ENCODE measurements around the gene MCM6. TPM values are rescaled to one million over a fixed set of nuclear protein-coding genes. Genes with fewer than 3 reads are reported as not detected.
"Not testable (repeated sequence)": the region's sequence is repeated elsewhere in the genome, so short reads cannot be mapped to it uniquely, and the experiment has no call there.

Gene MCM6
- 5.5 and 7.0 TPM in 2 replicates for total RNA-seq
- polyA plus RNA-seq (2012) = 6.4 TPM

DNA sequence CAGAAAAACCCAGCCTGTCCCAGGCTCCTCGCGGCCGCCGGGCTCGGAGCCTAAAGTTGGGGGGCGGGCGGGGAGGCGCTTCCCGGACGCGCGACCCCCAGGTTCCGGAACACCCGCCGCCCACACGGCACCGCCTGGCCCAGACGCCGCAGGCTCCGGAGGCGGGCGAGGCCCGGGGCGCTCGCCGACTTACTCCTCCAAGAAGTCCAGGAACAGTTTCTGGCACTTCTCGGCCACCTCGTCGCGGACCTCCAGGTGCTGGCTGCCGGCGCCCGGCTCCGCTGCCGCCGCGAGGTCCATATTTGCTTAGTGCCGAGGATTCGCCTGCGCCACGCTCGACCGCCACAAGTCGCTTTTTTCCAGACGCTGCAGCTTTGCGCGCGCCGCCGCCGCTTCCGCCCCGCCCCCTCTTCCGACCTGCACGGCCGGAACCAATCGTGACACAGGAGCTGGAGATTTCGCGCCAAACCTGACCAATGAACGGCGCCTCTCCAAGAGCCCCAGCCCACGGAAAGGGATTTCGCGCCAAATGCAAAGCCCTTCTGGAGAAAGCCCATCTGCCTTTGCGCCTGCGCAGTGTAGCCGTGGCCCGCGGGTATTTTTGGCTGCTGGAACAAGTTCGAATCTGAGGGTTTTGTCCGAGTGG is at the start of gene MCM6:
MCM6 (minus strand) TSS at position 378 of the 646 bp plus-strand sequence; CDS start at position 300, 78 bp downstream.
- DNase-seq (ENCODE audit: low read depth) = peak; percentile 99

DNA sequence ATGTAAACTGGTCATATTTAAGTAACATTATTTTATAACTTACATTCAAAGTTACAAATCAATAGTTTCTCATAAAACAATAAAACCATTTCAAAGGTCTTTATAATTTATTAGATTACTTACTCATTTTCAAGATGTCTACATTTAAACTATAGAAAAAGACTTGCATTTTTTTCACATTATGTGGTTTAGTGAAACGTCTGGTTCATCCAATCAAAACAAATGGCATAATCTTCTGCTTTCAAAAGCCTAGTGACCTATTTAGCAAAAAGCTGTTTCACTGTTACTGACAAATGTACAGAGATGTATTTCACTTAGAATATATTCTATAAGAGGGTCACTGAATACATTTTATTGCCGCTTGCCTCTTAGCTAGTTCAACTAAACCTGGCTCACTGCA is 49.3 kb upstream of the MCM6 start:
- no peak for DNase-seq (ENCODE audit: low read depth)

DNA sequence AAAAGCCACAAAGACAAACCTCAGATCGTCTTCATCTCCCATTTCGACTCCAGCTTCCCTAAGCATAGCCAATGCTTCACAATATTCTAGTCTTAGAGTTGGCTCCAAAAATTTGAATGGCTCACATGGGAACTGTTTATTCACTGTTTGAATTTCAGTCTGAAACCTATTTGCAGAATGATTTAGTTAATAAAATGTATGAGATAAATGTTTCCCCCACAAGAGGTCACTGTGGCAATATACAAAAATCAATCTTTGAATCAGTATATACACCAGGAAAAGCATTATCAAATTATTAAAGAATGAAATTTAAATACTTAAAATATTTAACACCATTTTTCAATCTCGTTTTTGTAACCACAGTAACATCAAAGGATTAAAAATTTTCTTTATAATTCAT is 40.0 kb upstream of the MCM6 start:
- peak; percentile 51 for DNase-seq (ENCODE audit: low read depth)

DNA sequence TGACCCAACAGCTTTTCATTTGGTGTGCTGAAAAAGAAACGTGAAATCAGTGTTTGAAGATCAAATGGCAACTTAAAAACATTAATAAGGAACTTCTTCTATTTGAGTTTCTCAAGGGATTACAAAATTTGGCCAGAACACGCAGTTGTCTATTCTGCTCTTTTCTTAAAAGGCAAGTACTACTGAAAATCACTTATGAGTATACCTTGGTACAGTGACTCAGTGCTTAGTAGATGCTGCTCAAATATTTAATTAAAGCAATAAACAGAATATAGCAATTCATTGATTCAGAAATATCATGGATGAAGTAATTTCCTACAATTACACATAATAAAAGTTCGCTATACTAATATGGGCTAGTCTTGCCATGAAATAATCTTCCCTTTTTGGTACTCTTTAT is 38.2 kb upstream of the MCM6 start:
- no peak for DNase-seq (ENCODE audit: low read depth)

DNA sequence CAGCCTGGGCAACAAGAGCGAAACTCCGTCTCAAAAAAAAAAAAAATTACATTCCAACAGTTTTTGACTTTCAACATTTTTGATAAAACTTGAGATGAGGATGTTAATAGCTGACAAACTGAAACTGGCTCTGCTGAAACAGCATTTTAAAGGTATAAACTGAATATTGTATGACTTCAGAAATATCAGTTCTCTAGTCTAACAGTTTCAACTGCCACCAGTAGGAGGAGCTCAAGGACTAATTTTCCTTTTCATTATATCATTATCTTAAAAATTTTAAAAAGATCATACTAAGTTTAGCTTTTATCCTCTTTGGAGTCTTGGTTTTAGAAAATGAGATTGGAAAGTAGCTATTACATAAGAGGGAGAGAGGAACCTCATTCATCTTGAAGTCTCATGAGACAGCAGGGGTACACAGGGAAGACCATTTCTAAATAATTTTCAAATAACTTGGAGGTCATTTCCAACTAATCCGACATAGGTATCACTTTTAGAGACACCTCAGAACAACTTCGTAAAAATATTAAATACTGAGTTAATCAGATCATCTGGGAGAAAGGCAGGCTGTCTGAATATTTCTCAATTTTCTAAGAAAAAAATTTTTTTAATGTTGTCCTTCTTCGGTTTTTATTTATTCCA is 37.6 kb upstream of the MCM6 start:
- peak; percentile 66 for DNase-seq (ENCODE audit: low read depth)

DNA sequence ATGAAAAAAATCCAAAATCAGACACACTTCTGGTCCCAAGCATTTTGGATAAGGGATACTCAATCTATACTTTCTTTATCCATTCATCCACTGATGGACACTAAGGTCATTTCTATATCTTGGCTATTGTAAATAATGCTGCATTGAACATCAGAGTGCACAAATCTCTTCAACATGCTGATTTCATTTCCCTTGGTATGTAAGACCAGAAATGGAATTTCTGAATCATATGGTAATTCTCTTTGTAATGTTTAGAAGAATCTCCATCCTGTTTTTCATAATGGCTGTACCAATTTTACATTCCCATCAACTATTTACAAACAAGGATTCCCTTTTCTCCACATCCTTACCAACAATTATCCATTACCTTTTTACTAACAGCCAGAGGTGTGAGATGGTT is 33.7 kb upstream of the MCM6 start:
- DNase-seq (ENCODE audit: low read depth) = no peak

DNA sequence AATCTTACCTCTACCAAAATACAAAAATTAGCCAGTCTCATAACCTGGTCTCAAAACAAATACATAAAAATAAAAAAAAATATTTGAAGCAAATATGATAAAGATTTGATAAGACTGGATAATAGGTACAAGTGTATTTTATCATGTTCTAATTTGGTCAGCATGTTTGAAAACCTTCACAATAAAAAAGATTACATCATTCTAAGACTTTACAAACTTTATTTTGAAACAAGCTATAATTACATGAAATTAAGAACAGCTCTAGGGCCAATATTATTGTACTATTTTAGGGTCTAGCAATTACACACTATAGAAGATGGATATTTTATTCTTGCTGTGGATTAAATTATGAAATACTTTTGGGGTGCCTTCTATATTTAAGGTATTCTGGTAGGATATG is 29.4 kb upstream of the MCM6 start:
- DNase-seq (ENCODE audit: low read depth) = no peak

DNA sequence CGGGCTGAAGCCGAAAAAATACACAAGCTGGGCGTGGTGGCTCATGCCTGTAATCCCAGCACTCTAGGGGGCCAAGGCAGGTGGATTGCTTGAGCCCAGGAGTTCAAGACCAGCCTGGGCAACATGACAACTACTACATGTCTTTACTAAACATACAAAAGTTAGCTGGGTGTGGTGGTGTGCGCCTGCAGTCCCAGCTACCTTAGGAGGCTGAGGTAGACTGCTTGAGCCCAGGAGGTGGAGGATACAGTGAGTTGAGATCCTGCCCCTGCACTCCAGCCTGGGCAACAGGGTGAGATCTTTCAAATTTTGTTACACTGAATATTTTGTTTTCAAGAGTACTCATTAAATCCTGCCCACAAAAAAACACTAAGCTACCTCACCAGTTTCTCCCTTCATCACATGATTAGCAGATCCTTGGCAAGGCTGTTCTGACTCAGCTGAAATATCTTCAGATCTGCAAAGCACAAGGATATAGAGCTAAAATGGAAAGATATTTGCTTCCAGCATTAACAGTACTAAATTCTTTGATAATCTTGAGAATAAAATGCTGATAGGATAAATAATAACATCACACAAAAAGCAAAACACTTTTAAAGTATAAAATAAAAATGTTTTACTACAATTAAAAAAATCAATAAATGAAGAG is 28.2 kb upstream of the MCM6 start:
- DNase-seq (ENCODE audit: low read depth) = peak; percentile 34

DNA sequence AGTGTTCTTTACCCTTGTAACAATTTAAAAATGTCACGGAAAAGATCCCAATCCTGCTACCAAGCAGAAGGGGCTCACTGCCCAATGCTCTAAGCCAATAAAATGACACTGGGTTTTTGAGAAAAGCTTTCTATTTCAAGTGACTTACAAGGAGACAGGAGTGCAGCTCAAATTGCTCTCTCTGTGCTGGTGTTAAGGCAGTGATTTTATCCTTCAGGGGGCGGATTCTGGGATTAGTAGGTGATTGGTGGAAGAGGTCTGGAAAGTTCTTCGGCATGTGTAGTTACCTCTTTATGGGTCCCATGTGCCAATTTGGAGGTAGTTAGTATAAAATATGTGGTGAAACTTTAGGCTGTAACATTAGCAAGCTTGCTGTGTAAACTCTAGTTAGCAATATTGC is 27.4 kb upstream of the MCM6 start:
- DNase-seq (ENCODE audit: low read depth) = no peak

DNA sequence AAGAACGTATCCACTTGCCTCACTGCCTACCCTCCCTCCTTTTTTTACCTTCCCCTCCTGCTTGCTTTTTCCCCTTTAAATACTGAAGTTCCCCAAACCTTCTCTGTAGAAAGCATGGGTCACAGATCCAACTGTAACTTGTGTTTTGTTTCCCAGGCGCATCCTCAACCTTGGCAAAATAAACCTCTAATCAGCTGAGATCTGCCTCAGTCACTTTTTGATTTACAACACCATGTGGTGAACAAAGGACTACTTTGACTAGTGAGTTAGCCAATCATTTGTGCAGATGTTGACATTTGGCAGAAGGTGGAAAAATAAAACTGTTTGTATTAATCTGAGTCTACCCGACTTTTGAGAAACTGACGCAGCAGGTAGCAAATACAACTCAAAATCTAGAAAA is 23.3 kb upstream of the MCM6 start:
- no peak for DNase-seq (ENCODE audit: low read depth)

DNA sequence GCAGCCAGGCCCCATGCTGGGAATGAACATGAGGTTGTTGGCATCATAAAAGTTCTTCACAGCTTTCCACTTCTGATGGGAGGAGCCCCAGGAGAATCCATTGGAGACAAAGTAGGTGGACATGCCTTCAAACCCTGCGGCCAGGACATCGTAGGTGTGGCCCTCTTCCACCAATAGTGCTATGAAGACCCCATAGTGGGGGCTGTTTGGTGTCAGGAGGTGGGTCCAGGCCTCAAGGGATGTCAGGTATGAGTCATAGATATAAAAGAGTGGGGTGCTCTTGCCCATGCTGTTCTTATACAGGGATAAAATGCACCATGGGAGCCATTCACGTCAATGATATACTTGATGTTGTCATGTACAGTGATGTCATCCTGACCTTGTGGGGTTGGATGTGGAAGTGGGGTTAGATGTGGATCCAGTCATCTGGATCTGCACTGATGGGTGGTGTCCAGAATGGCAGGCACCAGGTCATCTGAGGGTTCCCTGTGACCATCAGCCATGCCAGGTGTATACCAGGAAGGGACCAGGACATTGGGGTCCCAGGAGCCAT is 22.1 kb upstream of the MCM6 start:
- DNase-seq (ENCODE audit: low read depth) = no peak

DNA sequence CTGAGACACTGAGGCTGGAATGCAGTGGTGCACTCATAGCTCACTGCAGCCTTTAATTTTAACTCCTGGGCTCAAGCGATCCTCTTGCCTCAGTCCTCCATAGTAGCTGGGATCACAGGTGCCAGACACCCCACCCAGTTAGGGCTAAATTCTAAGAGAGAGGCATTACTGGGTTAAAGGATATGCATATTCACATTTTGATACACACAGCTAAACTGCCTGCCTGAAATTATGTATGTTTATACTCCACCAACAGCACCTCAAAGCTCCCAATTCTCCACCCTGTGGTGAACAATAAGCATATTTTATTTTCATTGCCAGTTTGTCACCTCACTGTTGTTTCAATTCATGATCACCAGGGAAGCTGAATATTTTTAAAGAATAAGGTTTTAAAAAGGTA is 18.7 kb upstream of the MCM6 start:
- no peak for DNase-seq (ENCODE audit: low read depth)

DNA sequence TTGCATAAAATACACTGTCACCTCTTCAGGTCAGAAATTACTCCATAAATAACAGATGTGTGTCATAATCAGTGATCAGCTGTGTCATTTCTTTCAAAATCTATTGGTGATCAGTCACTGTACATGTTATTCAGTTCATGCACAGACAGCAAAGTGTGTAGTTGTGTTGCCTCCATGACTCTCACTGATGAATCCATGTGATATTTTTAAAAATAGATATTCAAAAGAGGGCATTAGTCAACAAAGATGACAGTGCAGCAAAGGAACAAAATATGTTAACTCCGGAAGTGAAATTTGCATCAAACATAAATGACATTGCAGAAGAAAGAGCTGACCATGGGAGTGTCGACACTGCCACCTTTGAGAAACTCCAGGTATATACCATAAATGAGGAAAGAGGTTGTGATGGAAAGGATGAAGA is 17.1 kb upstream of the MCM6 start:
- no peak for DNase-seq (ENCODE audit: low read depth)

DNA sequence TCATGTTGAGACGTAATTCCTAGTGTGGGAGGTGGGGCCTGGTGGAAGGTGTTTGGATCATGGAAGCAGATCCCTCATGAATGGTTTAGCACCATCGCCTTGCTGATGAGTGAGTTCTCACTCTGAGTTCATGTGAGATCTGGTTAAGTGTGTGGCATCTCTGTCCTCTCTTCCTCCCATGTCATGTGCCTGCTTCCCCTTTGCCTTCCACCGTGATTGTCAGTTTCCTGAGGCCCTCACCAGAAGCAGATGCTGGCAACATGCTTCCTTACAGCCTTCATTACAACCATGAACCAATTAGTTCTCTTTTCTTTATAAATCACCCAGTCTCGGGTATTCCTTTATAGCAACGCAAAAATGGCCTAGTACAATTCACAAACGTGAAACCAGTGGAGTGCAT is 14.6 kb upstream of the MCM6 start:
- DNase-seq (ENCODE audit: low read depth) = no peak

DNA sequence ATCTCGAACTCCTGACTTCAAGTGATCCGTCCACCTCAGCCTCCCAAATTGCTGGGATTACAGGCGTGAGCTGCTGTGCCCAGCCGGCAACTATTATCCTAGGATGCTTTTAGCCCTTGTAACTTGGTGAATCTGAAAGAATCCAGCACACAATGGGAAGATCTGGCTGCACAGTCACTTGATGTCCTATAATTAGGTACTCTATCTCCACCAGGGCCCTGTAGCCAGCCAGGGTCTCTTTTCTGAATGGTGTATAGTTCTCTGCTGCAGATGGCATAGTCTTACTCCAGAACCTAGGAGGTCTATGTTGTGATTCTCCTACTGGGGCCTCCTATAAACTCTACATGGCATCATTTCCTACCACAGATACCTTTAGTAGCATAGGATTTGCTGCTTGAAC is 13.9 kb upstream of the MCM6 start:
- DNase-seq (ENCODE audit: low read depth) = no peak

DNA sequence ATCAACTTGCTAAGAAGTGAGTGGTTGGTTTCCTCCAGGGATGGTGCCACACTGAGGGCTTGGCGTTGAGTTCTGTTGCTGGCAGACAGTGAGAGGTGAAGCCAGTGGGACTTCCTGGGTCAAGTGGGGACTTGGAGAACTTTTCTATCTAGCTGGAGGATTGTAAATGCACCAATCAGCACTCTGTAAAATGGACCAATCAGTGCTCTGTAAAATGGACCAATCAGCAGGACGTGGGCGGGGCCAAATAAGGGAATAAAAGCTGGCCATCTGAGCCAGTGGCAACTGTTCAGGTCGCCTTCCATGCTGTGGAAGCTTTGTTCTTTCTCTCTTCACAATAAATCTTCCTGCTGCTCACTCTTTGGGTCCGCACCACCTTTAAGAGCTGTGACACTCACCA is 12.3 kb upstream of the MCM6 start:
- DNase-seq (ENCODE audit: low read depth) = not testable (repeated sequence)

DNA sequence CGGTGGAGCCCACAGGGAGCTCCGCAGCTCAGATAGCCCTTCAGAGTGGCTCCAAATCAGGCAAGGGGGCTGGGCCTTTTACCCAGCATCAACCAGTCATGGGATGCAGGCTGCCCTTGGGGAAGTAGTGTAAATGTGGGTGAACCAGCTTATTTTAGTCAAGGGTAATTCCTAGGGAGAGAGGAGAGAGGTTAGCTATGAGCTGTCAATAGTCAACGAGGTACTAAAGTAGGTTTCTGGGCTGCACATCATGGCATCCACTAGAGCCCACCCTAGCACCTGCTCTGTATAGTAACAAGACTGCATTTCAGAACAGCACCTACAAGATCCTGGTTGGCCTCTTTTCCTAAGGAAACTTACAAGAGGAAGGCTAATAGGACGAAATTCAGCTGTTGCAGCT is 9.5 kb upstream of the MCM6 start:
- DNase-seq (ENCODE audit: low read depth) = no peak

DNA sequence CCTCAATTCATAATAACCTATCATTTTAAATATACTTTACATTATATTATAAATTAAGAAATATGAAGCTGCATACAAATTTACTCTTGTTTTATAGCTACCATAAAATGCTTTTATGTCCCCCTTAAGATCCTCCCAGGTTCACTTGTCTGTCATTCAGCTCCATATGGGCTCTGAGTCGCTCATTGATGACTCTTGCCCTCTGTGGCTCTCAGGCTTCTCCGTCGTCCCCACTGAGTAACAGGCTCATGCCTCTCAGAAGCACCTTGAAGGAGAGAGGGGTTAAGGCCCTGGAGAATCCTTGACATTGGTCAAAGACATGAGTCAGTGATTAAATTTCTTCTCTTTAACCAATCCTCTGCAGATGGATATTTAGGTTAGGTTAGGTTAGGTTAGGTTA is 6.2 kb upstream of the MCM6 start:
- DNase-seq (ENCODE audit: low read depth) = no peak

DNA sequence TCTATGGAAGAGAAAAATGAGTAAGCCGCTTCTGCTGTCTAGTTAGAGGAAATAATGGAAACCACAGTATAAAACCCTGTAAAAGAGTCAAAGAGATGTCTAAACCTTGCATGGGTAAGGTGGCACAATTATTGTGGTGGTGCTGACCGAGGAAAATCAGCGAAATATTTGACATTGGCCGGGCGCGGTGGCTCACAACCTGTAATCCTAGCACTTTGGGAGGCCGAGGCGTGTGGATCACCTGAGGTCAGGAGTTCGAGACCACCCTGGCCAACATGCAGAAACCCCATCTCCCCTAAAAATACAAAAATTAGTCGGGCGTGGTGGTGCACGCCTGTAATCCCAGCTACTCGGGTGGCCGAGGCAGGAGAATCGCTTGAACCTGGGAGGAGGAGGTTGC is 527 bp upstream of the MCM6 start:
- DNase-seq (ENCODE audit: low read depth) = not testable (repeated sequence)

DNA sequence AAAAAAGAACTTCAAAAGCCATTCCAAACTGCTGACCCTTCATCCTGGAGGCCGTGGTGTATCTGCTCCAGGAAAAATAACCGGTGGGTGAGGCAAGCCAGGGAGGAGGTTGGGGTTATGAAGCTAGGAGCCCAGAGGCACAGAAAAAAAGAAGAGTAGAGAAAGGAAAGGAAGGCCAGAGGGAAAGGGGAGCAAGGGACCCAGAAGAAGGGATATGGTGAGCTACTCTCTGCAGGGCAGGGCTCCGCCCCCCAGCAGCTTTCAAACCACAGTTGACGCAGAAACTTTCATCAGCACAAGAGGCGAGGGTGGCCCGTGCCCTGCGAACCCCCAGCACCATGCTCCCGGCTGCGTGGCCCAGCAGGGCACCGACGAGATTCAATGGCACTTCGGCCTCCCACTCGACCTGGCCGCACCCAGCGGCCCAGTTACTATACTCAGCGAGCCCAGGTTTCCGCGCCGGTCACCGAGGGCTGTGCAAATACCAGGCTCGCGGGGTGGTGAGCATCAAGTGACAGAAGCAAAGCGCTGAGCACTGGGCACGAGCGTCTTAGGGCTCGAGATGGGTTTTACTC is 665 bp downstream of the MCM6 start:
- DNase-seq (ENCODE audit: low read depth) = peak; percentile 47

DNA sequence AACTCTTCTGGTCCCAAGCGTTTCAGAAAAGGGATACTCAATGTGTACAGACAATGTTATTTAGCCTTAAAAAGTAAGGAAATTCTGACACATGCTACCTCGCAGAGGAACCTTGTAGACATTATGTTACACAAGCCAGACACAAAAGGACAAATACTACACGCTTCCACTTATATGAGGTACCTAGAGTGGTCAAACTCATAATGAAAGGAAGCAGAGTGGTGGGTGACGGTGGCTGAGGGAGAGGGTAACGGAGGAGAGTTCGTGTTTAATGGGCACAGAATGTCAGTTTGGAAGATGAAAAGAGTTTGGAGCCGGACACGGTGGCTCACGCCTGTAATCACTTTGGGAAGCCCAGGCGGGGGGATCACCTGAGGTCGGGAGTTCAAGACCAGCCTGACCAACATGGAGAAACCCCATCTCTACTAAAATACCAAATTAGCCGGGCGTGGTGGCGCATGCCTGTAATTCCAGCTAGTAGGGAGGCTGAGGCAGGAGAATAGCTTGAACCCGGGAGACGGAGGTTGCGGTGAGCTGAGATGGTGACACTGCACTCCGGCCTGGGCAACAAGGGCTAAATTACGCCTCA is 1.4 kb downstream of the MCM6 start:
- DNase-seq (ENCODE audit: low read depth) = no peak

DNA sequence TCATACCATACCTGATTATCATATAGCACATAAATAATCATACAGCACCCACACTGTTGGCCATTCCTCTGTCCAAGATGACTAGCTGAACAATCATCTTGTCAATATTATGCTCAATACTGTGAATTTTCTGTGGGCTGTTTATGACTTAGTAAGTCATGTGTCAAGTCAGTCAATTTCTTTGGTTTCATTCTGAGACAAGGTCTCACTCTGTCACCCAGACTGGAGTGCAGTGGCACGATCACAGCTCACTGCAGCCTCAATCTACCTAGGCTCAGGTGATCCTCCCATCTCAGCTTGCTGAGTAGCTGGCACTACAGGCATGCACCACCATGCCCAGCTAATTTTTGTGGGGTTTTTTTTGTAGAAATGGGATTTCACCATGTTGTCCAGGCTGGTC is 5.7 kb downstream of the MCM6 start:
- DNase-seq (ENCODE audit: low read depth) = no peak

Measured in myocyte (in vitro differentiated cells).